GM21717 (cell line): Measurements from ENCODE around the gene RAB5IF.
"Not testable (repeated sequence)": the region's sequence is repeated elsewhere in the genome, so short reads cannot be mapped to it uniquely, and the experiment has no call there.

Experiments used
- ATAC-seq: cut with Tn5 transposase; IDR thresholded peaks from one replicate; pipeline ENCODE4 v1.9.1; 2021; ENCODE audit warnings: mild to moderate bottlenecking, moderate library complexity; ENCODE audit not compliant: unreplicated experiment

RAB5IF gene

GRCh38 chr20:36628076-36628475 is 22.5 kb downstream of the RAB5IF start:
- no peak for ATAC-seq

GRCh38 chr20:36629719-36630681 is 24.4 kb downstream of the RAB5IF start:
- ATAC-seq = no peak

GRCh38 chr20:36631646-36632045 is 26.1 kb downstream of the RAB5IF start:
- ATAC-seq = no peak

- ATAC-seq = no peak
These were observed 26.5 kb downstream of the RAB5IF start for GRCh38 chr20:36632147-36632486.

GRCh38 chr20:36632487-36633284 is 27.1 kb downstream of the RAB5IF start:
- no peak for ATAC-seq

- no peak for ATAC-seq
These were observed 27.8 kb downstream of the RAB5IF start for GRCh38 chr20:36633285-36633772.

- no peak for ATAC-seq
These were observed 28.8 kb downstream of the RAB5IF start for GRCh38 chr20:36634342-36634741.

GRCh38 chr20:36638876-36639400 is 33.4 kb downstream of the RAB5IF start:
- ATAC-seq = not testable (repeated sequence)

GRCh38 chr20:36641506-36641843 is 35.9 kb downstream of the RAB5IF start:
- no peak for ATAC-seq

GRCh38 chr20:36642136-36642535 is 36.6 kb downstream of the RAB5IF start:
- ATAC-seq = no peak

GRCh38 chr20:36644032-36644705 is 38.6 kb downstream of the RAB5IF start:
- ATAC-seq = no peak

GRCh38 chr20:36644706-36645095 is 39.1 kb downstream of the RAB5IF start:
- ATAC-seq = no peak

GRCh38 chr20:36645353-36645752 is 39.8 kb downstream of the RAB5IF start:
- no peak for ATAC-seq

- no peak for ATAC-seq
These were observed 40.4 kb downstream of the RAB5IF start, which contains the start of gene SLA2 for GRCh38 chr20:36645998-36646397. TSS of gene SLA2 (minus strand) at chr20:36646196. CDS start at chr20:36641335, 4,861 bp downstream.

GRCh38 chr20:36646678-36647077 is 41.1 kb downstream of the RAB5IF start:
- ATAC-seq = no peak

- ATAC-seq = no peak
These were observed 41.9 kb downstream of the RAB5IF start for GRCh38 chr20:36647196-36648121.

- ATAC-seq = no peak
These were observed 47.9 kb downstream of the RAB5IF start for GRCh38 chr20:36653456-36653855.

- no peak for ATAC-seq
These were observed 48.9 kb downstream of the RAB5IF start for GRCh38 chr20:36654506-36654905.

GRCh38 chr20:36655004-36655403 is 49.4 kb downstream of the RAB5IF start:
- ATAC-seq = no peak

GRCh38 chr20:36656733-36657132 is 51.2 kb downstream of the RAB5IF start:
- ATAC-seq = no peak
